GM20000 (cell line): ENCODE data around the gene MED12L.
"Not testable (repeated sequence)": the region's sequence is repeated elsewhere in the genome, so short reads cannot be mapped to it uniquely, and the experiment has no call there.

Source experiments
- DNase-seq: peaks from one replicate; pipeline ENCODE4 v3.0.0; 2012; ENCODE audit warnings: low spot score
- TF ChIP-seq, protein P1 (sequence below): IDR thresholded peaks from 2 replicates; pipeline ENCODE4 v1.5.1; 2012; ENCODE audit warnings: mild to moderate bottlenecking, control low read depth; ENCODE audit errors: extremely low read depth, missing control alignments

Gene MED12L

DNA sequence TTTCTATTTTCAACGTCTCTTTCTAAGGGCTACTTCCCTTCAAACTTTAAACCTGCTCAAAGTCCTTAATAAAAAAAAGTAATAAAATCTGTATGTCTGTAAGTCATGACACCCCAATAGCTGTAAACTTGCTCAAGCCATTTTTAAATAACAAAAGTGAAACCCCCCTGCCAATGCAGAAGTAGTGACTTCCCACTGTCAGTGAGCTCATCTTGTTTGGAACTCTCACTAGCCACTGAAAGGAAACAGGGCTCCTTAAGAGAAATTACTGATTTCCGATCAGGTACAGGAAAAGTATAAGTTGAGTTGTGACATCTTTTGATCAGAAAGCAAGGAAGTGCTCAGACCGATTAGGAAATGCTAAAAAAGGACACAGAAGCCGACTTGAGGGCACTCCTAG, 145.2 kb downstream of the MED12L start:
- DNase-seq = peak; percentile 39
- TF ChIP-seq, protein P1, sequence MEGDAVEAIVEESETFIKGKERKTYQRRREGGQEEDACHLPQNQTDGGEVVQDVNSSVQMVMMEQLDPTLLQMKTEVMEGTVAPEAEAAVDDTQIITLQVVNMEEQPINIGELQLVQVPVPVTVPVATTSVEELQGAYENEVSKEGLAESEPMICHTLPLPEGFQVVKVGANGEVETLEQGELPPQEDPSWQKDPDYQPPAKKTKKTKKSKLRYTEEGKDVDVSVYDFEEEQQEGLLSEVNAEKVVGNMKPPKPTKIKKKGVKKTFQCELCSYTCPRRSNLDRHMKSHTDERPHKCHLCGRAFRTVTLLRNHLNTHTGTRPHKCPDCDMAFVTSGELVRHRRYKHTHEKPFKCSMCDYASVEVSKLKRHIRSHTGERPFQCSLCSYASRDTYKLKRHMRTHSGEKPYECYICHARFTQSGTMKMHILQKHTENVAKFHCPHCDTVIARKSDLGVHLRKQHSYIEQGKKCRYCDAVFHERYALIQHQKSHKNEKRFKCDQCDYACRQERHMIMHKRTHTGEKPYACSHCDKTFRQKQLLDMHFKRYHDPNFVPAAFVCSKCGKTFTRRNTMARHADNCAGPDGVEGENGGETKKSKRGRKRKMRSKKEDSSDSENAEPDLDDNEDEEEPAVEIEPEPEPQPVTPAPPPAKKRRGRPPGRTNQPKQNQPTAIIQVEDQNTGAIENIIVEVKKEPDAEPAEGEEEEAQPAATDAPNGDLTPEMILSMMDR = no peak

GRCh38 chr3:151232403-151232802, 146.9 kb downstream of the MED12L start:
- not testable (repeated sequence) for DNase-seq

- no peak for DNase-seq
- TF ChIP-seq, protein P1 = no peak
Observed at GRCh38 chr3:151232991-151233390, 147.5 kb downstream of the MED12L start.

- DNase-seq = no peak
- TF ChIP-seq, protein P1 = no peak
Observed at GRCh38 chr3:151234825-151235224, 149.4 kb downstream of the MED12L start.

GRCh38 chr3:151236316-151236715, 150.9 kb downstream of the MED12L start:
- TF ChIP-seq, protein P1 = no peak
- DNase-seq = no peak

- DNase-seq = no peak
- TF ChIP-seq, protein P1 = no peak
Observed at GRCh38 chr3:151236736-151237135, 151.3 kb downstream of the MED12L start.

DNA sequence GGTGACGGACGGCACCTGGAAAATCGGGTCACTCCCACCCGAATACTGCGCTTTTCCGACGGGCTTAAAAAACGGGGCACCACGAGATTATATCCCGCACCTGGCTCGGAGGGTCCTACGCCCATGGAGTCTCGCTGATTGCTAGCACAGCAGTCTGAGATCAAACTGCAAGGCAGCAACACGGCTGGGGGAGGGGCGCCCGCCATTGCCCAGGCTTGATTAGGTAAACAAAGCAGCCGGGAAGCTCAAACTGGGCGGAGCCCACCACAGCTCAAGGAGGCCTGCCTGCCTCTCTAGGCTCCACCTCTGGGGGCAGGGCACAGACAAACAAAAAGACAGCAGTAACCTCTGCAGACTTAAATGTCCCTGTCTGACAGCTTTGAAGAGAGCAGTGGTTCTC, 156.5 kb downstream of the MED12L start:
- DNase-seq = not testable (repeated sequence)

DNA sequence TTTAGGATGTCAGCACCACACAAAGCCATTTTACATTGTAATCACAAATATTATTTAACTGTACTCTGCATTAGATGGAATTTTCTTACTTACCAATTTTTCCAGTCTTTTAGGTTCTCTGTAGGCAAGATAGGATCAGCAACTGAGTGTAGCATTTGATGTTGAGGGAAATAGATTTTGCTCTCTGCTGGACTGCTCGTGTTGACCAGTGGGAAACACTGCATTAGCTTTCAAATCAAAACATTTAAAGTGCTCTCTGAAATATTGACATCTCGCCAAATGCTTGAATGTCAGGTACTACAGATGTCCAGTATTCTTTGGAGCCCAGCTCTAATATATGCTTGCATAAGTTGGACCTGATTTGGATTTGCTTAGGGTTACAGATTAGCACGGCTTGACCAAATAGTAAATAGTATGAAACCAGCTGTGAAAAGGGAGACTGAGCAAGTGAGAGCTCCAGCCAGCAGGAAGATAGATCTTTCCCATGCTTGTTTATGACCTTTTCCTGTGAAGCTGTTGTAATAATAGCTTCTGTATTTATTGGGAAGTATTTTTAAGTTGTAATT, 163.4 kb downstream of the MED12L start:
- DNase-seq = no peak
- TF ChIP-seq, protein P1 = no peak
